GM19438 (cell line): ENCODE results near the gene PAK4.

ENCODE experiments used
- ATAC-seq: cut with Tn5 transposase; IDR thresholded peaks from one replicate; pipeline ENCODE4 v1.9.1; 2021; ENCODE audit warnings: low read depth; ENCODE audit not compliant: unreplicated experiment

Gene PAK4

DNA sequence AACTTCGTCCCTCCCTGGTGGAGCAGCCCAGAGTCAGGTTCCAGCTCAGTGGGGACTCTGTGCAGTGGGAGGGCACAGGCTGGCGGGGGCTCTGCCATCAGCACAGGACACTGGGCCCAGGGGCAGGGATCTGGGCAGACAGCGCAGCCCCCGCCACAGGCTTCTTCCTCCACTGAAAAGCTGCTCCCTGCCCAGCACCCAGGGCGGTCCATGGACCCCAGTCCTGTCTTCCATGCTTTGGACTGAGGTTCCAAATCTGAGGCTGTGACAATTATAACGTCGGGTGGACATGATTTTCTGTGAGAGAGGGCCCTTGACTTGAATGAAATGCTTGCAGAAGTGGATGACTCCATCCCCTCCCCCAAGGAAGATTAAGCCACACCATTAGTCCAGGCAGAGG lies 50.0 kb downstream of the PAK4 start:
- ATAC-seq, result no peak

DNA sequence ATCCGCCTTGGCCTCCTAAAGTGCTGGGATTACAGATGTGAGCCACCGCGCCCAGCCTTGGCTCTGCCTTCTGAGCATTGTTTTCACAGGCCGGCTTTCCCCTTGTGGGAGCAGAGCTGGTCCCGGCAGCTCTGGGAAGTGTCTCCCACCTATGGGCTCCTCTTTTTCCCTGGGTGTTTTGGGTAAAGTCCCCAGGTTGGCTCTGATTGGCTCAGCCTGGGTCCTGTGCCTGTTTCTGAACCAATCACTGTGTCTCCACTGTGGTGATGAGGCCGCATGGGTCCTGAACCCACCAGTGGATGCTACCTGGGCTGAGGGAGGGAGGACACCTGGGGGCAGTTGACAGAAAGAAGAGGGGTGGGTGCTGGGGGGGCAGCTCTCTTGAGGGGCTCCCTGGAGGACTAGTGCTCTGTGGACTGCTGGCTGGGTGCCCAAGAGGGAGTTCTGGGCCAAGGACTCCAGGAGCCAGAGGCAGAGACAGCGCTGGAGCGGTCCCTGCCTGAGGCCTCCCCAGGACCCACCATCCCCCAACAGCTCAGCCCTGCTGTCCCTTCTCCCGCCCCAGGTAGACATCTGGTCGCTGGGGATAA lies 51.6 kb downstream of the PAK4 start:
- ATAC-seq, result no peak

DNA sequence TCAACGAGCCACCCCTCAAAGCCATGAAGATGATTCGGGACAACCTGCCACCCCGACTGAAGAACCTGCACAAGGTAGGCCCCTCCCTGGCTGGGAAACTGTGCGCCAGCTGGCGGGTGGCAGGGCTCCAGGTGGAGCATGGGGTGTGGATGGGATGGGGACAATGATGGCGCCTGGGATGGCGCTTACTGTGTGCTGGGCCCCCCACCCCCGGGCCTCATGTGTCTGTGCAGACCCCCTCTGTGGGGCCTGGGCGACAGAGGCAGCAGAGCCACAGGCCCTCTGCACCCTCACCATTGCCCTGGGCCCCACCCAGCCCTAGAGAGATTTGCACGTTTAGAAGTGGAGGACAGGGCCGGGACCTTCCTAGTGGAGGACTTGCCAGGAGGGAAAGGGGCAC lies 52.1 kb downstream of the PAK4 start:
- ATAC-seq, result no peak

DNA sequence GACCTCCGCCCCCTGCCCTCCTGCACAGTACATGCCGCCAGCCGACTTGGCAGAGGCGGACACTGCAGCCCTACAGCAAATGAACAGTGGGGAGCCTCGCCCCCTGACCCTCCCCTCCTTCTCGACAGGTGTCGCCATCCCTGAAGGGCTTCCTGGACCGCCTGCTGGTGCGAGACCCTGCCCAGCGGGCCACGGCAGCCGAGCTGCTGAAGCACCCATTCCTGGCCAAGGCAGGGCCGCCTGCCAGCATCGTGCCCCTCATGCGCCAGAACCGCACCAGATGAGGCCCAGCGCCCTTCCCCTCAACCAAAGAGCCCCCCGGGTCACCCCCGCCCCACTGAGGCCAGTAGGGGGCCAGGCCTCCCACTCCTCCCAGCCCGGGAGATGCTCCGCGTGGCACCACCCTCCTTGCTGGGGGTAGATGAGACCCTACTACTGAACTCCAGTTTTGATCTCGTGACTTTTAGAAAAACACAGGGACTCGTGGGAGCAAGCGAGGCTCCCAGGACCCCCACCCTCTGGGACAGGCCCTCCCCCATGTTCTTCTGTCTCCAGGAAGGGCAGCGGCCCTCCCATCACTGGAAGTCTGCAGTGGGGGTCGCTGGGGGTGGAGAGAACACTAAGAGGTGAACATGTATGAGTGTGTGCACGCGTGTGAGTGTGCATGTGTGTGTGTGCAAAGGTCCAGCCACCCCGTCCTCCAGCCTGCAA lies 52.9 kb downstream of the PAK4 start:
- no peak for ATAC-seq

DNA sequence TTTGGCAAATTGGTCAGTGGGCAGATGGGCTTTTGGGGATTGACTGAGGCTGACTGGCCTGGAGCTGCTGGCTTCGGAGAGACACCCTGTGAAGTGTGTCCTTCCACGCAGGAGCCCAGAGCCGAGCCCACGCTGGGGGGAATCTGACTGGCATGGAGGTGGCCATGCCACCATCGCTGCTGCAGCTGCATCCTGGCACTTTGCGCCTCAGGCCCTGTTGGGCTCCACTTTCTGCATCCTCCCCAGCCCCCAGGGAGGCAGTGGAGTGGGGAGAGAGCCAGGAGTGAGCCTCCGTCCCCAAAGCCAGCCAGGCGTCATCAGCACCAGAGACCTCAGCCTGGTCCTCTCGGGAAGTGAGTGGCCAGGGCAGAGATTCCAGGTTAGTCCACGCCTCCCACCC lies 54.2 kb downstream of the PAK4 start:
- no peak for ATAC-seq

DNA sequence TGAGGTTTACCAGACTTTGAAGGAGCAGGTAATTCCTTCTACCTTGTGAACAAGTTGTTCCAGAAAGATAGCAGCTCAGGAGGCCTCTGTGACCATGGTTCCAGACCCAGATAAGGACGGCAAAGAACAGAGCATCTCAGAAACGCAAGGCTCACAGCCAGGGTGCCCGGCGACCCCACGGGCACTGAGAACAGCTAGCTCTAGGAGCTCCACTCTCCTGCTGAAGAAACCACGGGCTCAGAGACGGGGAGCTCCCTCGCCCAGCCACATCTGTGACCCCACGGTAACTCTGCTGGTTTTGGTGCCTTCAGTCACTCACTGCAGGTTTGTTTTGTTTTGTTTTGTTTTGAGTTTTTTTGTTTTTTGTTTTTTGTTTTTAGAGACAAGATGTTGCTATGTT lies 55.2 kb downstream of the PAK4 start:
- ATAC-seq, result no peak

DNA sequence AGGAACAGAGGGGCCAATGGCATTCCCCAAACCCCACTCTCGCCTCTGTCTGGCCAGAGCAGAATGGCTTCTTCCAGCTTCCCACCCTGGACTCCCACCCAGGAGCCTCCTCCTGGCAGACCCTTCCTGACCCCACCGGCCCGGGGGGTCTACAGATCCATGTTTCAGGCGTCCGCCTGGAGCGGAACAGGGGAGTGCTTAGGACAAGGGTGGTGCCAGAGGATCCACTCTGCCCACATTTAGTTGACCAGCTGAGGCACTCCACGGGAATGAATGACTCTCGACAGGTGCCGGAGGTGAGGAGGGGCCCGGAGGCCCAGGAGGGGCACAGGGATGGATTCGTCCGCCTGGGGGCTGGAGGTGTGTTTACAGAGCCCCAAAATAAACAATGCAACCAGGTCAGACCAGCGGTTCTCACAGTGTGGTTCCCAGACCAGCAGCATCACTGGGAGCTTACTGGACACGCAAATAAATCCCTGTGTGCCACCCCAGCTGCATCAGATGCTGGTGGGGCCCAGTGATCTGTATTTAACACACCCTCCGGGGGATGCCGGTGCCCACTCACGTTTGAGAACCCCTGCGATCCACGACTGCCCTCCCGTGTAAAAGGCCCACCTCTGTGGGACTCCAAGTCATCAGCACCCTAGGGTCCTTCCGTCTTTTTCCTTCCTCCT lies 56.1 kb downstream of the PAK4 start:
- ATAC-seq, result no peak

DNA sequence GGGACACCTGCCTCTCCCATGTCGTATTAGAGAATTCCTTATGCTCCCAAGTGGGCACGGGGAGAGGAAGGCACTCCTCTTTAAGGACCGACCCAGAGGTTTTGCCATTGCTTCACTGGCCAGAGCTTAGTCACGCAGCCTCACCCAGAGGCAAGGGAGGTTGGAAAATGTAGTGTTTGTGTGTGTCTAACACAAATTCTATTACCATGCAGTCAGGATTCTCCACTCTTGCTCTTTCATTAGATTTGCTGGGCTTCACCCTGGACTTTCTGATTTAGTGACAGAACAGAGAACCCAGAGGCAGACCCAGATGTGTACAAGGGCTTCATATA lies 56.6 kb downstream of the PAK4 start:
- ATAC-seq, result no peak

DNA sequence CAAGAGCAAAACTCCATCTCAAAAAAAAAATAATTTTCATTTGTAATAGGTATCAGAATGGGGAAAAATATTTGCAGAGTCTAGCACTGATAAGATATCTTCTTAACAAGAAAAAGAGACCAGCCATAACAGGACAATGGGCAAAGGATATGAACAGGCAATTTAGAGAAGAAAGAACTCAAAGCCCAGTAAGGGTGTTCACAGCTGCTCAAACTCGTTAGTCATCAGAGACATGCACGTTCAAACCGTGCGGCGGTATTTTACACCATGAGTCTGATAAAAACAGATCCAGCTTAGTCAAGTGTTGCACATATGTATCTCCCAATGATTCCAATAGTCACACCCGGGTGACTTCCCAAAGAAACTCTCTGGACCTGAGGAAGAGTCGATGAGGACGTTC lies 57.5 kb downstream of the PAK4 start:
- no peak for ATAC-seq

DNA sequence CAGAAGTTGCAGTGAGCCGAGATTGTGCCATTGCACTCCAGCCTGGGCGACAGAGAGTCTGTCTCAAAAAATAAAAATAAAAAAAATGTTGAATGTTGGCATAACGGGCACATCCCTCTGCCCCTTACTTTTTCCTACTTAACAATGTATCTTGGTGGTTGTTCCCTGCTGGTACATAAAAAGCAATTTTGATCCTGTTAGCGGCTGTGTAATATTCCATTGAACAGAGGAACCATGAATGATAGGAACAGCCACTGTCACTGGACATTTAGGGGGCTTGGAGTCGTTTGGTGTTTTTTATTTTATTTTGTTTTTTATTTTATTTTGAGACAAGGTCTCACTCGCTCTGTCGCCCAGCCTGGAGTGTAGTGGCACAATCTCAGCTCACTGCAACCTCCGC lies 60.8 kb downstream of the PAK4 start:
- ATAC-seq, result no peak

DNA sequence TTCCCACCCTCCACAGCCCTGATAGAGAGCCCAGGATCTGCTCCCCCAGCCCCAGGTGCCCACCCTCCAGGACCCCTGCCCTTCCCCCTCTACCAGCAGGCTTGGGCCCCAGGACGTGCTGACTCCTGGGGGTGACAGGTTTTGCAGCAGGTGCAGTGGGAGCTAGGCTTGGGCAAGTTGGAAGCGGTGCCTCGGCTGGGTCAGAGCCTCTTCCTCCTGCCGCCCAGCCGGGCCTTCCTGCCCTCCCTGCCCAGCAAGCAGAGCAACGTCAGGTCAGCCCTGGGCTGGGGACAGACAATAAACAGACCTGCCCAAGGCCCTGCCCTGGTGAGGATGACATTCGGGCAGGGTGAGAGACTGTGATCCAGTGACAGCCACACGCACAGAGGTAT lies 62.0 kb downstream of the PAK4 start:
- ATAC-seq, result no peak

DNA sequence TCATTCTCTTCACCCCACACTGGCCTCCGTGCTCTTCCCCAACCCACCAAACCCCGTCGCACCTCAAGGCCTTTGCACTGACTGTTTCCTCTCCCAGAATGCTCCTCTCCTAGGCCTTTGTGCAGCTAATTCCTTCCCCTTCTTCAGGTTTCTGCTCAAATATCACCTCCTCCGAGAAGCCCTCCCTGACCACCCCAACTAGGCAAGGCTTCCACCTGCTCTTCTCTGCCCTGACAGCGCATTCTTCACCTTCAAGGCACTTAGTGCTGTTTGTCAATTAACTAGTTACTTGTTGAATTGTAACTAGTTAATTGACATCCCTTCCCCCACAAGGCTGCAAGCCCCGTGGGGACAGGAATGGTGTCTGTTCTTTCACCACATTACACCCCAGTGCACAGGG lies 63.4 kb downstream of the PAK4 start:
- no peak for ATAC-seq

DNA sequence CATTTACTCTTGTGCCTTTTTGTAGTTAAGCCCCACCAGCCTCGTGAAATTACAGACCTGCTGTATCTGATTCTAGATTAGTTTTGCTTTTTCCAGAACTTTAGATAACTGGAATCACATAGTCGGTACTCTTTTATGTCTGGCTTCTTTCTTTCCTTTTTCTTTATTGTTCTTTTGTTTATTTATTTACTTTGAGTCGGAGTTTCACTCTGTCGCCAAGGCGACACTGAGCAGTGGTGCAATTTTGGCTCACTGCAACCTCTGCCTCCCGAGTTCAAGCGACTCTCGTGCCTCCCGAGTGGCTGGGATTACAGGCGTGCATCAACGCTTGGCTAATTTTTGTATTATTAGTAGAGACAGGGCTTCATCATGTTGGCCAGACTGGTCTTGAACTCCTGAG lies 65.2 kb downstream of the PAK4 start:
- ATAC-seq, result no peak

DNA sequence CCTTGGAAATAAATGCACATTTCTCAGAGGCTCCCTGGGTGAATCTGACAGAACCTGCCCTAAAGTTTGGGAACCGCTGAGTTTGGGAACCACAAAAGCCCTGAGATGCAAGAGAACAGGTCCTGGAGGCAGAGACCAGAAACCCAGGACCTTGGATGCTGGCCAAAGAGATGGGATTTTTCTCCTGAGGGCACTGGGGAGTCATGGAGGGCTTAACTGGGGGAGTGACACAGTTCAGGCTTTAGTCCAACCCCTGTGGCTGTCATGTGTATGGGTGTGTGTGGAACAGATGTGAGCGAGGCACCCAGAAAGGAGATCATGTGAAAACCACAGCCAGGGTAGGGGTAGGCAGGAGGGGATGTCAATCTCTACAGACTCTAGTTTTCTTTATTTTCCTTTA lies 67.3 kb downstream of the PAK4 start:
- no peak for ATAC-seq

DNA sequence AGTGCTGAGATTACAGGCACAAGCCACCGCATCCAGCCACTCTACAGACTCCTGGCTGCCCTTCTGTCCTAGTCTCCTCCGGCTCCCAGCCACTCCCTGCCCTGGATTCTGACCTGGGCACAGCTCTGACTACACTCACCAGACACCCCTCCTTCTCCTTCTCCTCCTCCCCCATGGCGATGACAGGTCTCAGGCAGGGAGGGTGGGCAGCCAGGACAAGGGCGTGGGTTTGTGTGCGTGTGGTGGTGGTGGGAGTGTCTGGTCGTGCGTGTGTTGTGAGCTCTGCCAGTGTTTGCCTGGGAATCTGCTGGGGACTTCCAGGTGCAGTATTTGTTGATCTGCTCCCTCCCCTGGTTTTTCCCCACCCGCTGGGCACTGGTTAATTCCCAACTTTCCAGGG lies 68.2 kb downstream of the PAK4 start:
- ATAC-seq, result no peak

DNA sequence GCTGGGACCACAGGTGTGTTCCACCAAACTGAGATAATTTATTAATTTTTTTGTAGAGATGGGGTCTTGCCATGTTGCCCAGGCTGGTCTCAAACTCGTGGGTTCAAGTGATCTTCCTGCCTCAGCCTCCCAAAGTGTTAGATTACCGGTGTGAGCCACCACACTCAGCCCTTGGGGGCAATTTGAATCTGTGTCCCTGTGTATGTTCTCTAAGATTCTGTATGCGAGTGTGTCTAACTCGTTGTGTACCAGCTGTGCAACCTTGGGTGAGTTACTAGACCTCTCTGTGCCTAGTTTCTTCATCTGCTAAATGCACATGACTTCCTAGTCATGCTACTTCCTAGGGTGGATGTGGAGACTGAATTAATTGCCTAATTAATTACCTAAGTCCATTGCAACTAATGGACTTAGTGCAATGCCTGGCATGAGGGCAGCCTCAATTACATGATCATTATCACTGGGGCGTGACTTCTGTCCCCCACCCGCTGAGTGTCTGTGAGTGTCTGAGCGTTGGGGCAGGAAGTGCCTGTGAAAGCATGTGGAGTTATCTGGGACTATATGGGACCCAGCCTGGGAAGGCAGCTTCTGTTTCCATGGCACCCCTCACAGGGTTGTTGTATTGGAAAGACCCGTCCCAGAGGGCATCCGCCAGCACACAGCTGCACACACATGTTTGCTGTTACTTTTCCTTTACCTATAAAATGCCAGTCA lies 69.4 kb downstream of the PAK4 start:
- no peak for ATAC-seq

DNA sequence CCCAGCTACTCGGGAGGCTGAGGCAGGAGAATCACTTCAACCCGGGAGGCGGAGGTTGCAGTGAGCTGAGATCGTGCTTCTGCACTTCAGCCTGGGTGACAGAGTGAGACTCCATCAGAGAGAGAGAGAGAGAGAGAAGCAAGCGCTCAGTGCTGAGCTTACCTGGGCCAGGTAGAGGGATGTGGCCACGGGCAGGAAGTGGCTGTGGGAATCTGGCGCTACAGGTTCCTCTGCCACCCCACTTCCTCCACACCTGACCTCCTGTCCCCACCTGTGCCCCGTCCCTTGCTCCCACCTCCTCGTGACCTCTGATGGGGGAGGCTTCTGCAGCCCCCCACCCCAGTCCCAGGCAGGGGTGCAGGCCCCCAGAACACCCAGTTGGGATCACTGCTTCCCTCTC lies 70.2 kb downstream of the PAK4 start:
- no peak for ATAC-seq

DNA sequence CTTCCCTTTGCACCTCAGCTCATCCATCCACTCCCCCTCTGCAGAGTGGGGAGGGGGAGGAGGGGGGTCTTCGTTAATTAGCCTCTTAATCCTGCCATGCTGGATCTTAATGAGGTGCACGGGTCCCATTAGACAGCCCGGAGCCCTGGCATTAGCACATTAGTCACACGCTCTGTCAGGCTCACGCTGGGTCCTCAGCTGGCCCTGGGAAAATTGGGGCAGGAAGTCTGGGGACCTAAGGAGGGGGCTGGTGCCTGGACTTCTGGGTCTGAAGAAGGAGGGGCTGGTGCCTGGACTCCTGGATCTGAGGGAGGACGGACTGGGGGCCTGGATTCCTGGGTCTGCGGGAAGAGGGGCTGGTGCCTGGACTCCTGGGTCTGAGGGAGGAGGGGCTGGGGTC lies 70.7 kb downstream of the PAK4 start:
- ATAC-seq, result no peak

DNA sequence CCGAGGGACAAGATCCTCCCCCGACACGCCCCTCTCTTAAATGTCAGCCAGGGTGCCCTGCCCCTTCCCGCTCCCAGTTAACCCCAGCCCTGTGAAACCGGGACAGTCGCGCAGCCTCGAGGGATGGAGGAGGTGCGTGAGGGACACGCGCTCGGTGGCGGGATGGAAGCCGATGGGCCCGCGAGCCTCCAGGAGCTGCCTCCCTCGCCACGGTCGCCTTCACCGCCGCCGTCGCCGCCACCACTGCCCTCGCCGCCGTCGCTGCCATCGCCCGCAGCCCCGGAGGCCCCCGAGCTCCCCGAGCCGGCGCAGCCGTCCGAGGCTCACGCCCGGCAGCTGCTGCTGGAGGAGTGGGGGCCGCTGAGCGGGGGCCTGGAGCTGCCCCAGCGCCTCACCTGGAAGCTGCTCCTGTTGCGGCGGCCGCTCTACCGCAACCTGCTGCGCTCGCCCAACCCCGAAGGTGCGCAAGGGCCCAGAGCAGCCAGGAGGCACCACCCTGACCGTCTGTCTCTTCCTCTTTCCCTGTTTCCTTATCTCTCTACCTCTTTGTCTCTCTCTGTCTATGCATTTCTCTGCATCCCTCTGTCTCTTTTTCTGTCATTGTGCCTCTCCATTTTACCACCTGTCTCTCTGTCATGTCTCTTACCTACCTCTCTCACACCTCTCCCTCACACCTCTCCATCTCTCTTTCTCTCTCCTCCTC lies 71.4 kb downstream of the PAK4 start, which contains the start of gene NCCRP1:
Gene NCCRP1 (plus strand): TSS at position 105 of the 703 bp plus-strand sequence. CDS start 19 bp downstream, at position 124.
- no peak for ATAC-seq

DNA sequence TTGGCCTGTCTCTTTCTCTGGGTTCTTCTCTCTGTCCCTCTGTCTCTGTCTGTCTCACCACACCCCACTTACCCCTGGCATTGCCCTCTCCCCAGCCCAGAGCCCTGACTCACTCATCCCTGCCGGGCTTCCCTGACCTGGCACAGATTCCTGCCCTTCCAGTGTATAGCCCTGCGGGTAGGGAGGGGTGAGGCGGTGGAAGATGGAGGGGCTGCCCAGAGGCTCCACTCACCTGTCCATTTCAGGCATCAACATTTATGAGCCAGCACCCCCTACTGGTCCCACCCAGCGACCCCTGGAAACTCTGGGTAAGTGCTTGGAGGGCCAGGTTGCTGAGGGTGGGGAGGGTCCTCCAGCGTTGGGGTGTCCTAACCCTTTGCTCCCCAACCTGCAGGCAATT lies 72.2 kb downstream of the PAK4 start:
- ATAC-seq, result no peak

DNA sequence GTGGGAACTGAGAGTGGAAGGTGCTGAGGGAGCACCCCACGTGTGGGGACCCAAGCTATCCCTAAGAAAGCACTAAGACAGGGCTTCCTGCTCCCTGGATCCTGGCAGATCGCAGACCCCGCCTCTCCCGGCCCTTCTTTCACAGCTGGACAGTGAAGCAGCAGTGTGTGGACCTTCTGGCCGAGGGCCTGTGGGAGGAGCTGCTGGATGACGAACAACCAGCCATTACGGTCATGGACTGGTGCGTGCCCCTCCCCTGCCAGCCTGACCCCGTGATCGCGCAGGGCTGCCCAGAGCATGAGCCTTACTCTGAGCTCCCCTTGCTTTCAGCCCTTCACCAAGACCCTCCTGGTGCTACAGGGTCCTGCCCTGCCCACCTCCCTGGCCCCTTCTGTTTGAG lies 73.4 kb downstream of the PAK4 start:
- ATAC-seq, result no peak
